Left renal cortex interstitium (tissue), 4 donors: ENCODE measurements around the gene RMC1. TPM values are rescaled to one million over a fixed set of nuclear protein-coding genes. Genes with fewer than 3 reads are reported as not detected.
"Not testable (repeated sequence)": the region's sequence is repeated elsewhere in the genome, so short reads cannot be mapped to it uniquely, and the experiment has no call there.

Source experiments
- DNase-seq, 4 donors: peaks; one replicate each; pipeline ENCODE4 v3.0.0-alpha.2; 2013; ENCODE audit warnings: low read depth in 4 of 4, low spot score in 2 of 4, missing footprints in 1 of 4
- polyA plus RNA-seq, 4 donors: library from polyadenylated mRNA; unstranded; fragments of 120-200 nt; gene quantifications; one replicate each; pipeline ENCODE4 v1.2.1, GENCODE V29; 2013; ENCODE audit not compliant: insufficient read length in 4 of 4

RMC1 gene
- 10 to 100 TPM; 22.1 to 26.6 (median 23.9) TPM for polyA plus RNA-seq

DNA sequence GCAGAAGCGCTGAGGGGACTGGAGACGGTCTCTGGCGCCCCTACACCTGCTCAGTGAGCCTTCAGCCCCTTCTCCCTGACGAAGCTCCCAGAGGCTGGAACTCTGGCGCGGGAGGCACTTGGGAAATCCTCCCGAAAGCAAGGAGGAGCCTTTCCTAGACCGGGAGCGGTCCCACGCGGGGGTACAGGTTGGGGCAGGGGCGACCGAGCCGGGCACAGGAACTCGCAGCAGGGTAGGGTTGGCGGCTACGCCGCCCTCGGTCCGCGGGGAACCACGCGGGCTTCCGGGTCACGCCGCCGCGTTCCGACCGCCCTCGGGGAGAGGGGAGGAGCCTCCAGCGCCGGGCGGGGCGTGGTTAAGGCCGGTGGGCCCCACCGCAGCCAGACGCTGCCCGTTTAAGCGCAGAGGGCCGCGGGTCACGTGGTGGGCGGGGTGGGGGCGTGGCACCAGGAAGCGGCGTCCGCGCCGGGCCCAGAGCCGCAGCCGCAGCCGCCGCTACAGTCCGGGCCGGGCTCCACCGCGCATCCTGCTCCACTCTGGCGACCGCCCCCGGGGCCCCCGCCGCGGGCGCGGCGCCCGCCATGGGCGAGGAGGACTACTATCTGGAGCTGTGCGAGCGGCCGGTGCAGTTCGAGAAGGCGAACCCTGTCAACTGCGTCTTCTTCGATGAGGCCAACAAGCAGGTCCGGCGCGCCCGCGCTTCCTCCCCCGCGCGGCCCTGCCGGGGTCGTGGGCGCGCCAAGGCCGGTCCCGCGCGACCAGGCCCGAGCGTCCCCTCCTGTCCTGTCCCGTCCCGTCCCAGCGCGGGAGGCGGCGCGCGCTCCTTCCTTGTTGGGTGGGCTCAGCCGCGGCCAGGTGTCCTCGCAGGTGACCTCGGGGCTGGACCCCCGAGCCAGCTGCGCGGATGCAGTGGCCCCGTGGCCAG is at the start of gene RMC1:
Gene RMC1 (plus strand): TSS at position 474 of the 925 bp plus-strand sequence. CDS start 108 bp downstream, at position 582.
- peak; percentile 76 to 92 (median 86) for DNase-seq

DNA sequence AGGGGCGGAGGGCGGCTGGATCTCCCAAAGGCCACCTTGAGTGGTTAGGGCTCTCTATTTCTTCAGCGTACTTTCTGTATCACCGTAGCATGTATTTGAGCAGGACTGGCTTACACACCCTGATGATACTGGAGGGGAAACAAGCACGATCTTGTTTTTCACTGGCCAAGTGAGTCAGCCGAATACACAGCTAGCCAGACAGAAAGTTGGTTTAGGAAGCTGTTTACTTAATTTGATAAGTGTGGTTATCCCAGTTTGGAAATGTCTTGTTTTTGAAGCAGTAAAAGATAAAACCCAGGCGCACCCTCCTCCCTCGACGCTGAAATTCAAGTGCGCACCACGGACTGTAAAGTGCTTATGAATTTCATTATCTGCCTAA is 49.6 kb upstream of the RMC1 start:
- DNase-seq: peak in 1 of 4 donors; percentile 6

DNA sequence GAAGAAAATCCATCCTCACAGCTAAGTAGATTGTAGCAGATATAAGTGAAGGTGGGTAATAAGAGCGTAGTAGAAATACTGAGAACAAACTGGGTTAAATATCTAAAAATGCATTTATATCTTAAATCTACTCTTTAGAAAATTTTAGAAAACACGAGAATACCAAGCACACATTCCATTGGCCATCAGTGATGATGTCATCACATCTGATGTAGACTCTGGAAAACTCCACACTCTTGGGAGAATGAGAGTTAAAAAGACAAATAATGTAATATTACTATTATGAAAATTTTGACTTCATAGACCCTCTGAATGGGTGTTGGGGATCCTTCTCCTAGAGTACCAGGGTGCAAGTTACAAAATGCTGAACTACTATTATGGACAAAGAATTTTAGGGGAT is 46.5 kb upstream of the RMC1 start:
- no peak for DNase-seq

- no peak for DNase-seq
Measured at GRCh38 chr18:23458830-23459529, 44.3 kb upstream of the RMC1 start.

DNA sequence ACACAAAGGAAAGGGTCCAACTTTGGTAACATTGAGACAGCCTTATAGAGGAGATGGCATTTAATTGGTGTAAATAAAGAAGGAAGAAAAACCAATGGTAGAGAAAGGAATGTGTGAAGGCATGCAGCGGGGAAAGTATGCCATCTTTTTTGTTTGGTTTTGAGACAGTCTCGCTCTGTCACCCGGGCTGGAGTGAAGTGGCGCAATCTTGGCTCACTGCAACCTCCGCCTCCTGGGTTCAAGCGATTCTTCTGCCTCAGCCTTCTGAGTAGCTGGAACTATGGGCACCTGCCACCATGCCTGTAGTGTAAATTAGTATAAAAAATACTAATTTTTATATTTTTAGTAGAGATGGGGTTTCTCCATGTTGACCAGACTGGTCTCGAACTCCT is 43.8 kb upstream of the RMC1 start:
- DNase-seq: no peak

DNA sequence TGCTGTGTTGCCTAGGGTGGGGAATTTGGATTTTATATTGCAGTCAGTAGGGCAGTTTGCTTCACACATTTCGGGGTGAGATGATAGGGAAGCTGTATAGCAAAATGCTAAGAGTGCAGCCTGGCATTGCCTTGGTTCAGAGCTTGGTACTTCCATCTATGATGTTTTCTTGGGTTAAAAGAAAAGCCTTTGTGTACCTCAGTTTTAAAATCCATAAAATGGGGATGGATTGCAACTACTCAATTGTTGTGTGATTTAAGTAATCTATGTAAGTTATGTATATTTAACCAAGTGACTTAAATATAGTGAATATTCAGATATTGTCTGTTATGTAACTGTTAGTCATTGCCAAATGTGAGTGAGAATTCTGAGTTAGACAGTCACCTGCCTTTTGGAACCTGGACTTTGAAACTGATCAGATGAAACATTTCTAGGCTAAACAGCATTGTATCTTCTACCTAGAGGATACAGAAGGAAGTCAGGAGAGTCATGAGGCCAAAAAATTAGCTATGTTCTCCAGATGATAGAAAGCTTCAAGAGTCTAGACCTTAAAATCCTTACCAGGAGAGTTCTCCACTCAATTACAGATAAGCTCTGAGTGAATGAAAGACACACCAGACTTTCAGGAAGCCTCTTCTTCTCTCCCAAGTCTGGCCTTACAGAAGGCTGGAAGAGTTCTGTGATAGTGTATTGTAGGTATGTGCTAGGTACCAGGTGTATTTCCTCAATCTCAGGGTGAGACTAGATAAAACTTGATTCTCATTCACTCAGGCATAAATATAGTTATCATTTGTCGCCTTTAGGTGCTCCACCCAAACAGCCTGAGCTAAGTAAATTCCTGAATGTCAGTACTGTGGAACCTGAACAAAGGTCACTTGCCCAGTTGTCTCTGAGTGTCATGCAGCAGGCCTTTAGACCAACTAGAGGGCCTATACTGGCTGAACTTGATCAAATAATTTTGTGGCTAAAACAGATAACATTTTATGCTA is 42.7 kb upstream of the RMC1 start:
- DNase-seq: no peak

- no peak for DNase-seq
Measured at GRCh38 chr18:23462876-23463275, 40.4 kb upstream of the RMC1 start.

GRCh38 chr18:23468753-23469459 is 34.4 kb upstream of the RMC1 start:
- DNase-seq: no peak

DNA sequence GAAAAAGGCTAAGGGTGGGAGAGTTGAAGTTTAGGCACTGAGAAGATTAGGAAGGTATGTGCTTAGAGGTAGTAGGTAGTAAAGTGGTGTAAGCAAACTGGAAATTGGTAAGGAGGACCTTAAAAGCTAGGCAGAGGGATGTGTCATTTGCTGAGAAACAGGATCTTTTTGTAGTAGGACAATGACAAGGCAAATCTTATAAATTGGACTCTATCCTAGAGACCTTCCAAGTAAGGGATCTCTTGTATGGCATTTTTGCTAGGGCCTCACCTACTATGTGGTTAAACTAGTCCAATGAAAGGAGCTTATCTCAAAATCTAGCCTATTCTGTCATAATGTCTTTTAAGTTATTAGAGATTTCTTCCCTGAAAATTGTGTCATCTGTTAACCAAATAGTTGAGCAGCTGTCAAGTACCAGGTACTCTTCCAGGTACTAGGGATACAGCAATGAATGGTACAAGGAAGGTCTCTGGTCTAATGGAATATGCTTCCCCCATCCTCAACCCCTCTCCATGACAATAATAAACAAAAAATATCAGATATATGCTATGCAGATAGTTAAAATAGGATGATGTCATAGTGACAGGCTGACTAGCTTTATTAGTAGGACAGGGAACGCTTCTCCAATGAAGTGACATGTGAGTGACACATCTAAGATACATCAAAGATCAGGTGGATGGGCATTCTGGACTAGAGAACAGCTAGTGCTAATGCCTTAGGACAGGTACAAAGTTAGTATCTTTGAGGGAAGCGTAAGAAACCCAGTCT is 32.5 kb upstream of the RMC1 start:
- DNase-seq: no peak

DNA sequence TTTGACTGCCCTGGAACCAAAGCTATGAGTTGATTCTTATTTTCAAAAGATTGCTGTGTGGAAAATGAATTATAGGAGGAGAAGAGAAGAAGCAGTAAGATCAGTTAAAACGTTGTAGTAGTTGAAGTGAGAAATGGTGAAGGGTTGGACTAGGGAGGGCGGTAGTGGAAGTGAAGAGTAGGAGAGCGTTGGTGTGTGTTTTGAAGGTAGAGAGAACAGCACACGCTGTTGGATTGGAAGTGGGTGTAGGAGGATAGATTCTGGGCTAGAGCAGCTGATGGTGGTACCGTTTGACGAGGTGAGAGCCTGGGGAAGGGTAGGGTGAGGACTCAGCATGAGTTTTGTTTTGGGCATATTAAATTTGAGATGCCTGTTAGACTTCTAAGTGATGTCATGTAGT is 31.8 kb upstream of the RMC1 start:
- no peak for DNase-seq

- no peak for DNase-seq
Measured at GRCh38 chr18:23479829-23480505, 23.3 kb upstream of the RMC1 start.

DNA sequence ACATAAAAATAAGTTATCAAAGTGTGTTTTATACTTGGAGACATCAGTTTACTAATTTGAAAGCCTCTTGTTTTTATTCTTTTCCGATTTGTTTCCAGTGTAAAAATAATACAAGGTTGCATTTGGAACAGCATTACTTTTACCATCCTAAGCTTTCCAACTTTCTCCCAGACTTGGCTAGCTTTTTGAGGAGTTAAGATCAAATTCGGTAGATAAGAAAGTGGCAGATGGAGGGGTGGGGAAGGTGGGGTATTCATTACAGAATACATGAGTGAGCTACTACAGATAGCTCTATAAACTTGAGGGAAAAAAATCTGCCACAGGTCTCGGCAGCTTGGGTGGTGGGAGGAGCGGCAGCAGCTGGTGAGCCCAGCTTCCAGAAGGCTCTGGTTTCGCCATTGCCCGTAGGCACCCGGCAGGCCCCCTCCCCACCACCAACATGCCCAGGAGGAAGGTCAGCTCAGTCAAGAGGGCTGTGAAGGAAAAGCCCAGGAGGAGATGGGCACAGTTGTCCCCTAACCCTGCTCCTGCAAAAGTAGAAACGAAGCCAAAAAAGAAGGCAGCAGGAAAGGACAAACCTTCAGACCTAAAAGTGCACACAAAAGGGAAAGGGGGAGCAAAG is 18.6 kb upstream of the RMC1 start:
- DNase-seq: no peak

GRCh38 chr18:23485386-23485785 is 17.9 kb upstream of the RMC1 start:
- DNase-seq: no peak

- no peak for DNase-seq
Measured at GRCh38 chr18:23487738-23488570, 15.4 kb upstream of the RMC1 start.

GRCh38 chr18:23489586-23489985 is 13.7 kb upstream of the RMC1 start:
- not testable (repeated sequence) for DNase-seq

DNA sequence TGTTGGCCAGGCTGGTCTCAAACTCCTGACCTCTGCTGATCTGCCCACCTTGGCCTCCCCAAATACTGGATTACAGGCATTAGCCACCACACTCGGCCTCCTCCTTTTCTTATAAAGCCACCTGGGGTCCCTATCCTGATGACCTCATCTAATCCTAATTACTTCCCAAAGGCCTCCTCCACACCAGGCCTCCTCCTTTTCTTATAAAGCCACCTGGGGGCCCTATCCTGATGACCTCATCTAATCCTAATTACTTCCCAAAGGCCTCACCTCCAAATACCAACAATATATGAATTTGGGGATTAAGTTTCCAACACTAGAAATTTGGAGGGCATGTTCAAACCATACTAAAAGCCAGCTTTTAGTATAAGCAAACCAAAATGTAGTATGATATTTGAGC is 9.7 kb upstream of the RMC1 start:
- DNase-seq: no peak

DNA sequence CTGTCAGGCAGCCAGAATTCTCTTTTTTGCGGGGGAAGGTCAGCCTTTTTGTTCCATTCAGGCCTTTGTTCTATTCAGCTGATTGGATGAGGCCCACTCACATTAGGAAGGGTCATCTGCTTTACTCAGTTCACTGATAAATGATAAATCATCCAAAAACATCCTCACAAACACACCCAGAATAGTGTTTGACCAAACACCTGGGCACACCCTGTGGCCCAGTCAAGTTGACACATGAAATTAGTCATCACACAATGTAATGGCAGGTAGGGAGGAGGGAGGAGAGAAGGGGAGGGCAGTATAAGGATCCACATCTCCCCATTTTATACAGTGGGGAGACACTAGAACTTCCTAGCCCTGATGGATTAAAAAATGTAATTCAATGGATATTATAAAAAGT is 8.3 kb upstream of the RMC1 start:
- DNase-seq: no peak
